HG03469 (cell line): ENCODE data around the gene UCKL1.
"Not testable (repeated sequence)": the region's sequence is repeated elsewhere in the genome, so short reads cannot be mapped to it uniquely, and the experiment has no call there.

Source experiments
- ATAC-seq: cut with Tn5 transposase; IDR thresholded peaks from one replicate; pipeline ENCODE4 v1.9.1; 2021; ENCODE audit warnings: mild to moderate bottlenecking, moderate library complexity, moderate number of reproducible peaks; ENCODE audit not compliant: unreplicated experiment

The UCKL1 gene

GRCh38 chr20:63960654-63961621 is 4.7 kb upstream of the UCKL1 start:
- ATAC-seq = not testable (repeated sequence)

- no peak for ATAC-seq
Measured at GRCh38 chr20:63959699-63960075, 3.5 kb upstream of the UCKL1 start.

DNA sequence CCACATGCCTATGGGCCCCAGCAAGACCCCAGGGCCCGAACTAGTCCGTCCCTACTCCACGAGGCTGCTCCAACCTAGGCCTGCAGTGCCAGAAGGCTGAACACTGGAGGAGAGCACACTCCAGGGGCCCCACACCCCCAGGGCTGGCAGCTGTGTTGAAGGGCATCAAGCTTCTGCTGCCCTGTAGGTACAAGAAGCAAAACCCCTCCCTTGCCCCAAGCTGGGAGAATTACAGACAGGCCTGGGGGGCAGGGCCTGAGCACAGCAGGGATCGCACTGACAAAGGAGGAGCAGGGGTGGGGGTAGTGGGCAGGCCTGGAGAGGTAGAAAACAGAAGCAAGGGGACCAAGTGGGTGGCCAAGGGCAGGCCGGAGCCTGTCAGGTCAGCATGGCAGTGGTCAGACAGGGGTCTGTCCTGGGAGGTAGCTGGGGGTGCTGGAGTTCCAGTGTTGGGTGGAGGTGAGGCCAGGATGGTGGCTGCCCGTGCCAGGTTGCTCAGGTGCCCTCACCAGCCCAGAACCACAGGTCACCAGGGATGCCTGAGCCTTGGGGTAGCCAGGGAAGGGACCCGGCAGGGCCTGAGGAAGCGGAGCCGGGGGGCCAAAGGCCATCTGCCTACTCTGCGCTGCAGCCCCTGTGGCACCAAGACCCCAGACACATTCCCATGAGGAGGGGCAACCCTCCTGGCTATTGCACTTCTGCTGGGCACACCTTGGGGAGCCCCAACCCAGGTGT is 2.9 kb upstream of the UCKL1 start:
- ATAC-seq = no peak

DNA sequence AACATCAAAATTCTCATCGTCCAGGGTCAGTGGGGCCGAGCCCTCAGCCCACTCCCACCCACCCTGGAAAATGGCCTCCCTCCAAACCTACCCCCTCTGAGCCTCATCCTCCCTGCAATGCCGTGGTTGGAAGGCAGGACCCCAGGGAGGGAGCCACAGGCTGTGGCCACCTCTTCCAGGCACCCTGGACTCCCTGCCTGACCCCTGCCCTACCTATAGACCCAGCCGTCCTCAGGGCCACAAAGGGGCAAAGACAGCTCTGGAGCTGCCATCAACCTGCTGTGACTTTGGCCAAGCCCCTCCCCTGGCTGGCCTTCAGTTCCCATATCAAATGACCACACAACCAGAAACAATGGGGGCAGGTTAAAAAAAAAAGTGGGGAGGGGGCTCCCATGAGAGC is 2.3 kb upstream of the UCKL1 start:
- ATAC-seq = no peak

GRCh38 chr20:63957690-63958441 is 1.6 kb upstream of the UCKL1 start:
- ATAC-seq = no peak

DNA sequence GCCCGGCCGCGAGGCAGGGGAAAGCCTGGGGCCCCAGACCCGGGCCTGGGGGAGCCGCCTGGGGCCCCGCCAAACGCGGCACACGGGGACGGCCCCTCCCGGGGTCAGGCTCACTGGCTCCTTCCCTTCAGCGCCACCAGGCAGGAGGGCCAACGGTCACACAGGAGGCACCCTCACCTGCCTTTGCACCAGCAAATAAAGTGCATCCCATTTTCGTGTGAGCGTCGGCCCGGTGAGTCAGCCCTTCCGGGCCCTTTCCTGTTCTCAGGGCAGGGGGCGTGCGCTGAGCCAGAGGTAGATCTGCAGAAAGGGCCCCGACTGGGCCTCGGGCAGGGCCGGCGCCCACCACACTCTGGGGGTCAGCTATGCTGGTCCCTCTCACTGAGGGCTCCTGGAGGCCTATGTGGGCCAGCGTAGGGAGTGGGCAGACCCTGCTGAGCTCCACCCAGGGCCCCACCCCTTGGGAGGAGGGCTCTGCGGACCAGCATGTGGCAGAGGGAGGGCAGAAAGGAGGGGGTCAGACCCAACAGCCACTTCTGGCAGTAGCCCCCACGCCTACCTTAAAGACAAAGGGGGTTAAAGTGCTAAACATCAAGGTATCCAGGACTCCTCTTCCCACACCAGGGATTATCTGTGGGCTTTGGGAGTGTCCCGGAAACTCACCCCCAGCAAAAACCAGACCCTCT is 931 bp upstream of the UCKL1 start:
- ATAC-seq = peak; percentile 10

GRCh38 chr20:63956664-63957003 is 418 bp upstream of the UCKL1 start:
- peak; percentile 1 for ATAC-seq

GRCh38 chr20:63955281-63955826 is 862 bp downstream of the UCKL1 start:
- ATAC-seq = no peak

DNA sequence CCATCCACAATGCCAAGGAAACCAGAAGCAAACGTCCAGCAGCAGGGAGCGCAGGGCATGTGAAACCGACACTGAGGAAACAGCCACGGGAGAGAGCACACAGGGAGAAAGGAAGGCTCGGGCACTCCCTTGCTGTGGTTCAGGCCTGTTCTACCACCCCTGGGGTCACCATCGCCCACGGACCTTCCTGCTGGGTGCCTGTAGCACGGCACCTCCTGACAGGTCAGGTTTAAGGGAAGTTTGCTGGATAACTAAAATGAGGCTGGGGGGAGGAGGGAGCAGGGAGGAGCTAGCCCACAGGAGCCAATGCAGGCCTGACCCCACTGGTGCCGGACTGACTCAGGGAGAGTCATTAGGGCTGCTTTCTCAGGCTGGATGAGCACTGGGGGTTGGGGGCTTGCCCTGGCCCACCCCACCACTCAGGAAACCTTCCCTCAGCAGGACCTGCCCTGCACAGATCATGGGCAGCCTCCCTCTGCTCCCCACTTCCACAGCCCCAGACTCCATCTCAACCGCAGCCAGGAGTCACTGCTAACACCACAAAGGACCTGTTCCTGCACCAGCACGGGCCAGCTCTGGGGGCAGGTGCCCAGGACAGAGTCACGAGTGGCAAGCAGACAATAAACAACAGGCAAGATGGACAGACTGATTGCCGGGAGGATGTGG is 2.3 kb downstream of the UCKL1 start:
- no peak for ATAC-seq

GRCh38 chr20:63952769-63953168 is 3.4 kb downstream of the UCKL1 start:
- no peak for ATAC-seq

DNA sequence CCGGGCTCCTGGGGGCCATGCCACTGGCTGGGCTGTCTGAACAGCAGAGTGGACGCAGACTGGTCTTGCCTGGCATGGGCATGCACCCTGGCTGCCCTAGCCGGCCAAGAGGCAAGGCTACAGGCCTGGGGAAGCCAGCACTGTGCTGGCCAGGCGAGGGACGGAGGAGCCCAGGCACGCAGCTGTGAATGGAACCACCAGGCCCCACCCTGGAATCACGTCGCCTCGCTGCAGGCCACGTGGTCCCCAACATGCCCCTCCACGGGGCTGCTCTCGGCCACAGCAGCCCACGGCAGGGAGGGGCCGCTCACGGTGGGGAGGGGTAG is 4.0 kb downstream of the UCKL1 start:
- no peak for ATAC-seq

- ATAC-seq = no peak
Measured at GRCh38 chr20:63951398-63952209, 4.6 kb downstream of the UCKL1 start.

- no peak for ATAC-seq
Measured at GRCh38 chr20:63950701-63951397, 5.4 kb downstream of the UCKL1 start.

DNA sequence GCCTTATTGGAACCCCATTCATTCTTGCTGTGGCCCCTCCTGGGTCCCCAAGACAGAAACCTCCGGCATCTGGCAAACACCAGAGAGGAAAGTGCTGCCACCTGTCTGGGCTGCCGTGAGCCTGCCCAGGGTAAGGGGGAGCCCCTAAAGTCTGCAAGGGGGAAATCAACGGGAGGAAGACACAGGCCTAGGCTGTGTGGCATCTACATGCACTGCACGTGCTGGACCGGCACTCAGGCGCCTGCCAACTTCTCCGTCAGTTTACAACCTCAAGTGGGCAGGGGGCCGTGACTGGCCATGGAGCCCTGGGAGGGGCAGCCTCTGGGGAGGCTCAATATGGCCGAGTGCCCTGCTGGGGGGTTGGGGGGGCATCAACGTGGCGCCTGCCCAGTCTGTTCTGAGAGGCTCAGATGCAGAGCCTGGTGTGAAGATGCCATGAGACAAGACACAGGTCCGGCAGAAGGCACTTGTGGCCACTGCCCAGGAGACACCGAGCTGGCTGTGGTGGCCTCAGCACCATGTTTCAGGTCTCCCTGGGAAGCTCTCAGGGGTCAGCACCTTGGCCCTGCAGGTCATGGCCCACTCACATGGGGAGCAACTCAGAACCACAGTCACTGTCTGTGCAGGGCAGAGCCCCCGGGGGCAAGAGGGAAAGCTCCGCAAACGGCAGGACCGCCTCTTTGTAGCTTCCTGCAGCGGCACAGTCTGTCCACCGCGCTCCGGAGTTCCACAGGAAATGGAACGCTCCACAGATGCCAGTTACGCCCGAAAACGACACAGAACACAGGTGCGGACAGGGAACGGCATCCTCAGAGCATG is 8.4 kb downstream of the UCKL1 start:
- no peak for ATAC-seq

- ATAC-seq = no peak
Measured at GRCh38 chr20:63946986-63947637, 9.1 kb downstream of the UCKL1 start.

GRCh38 chr20:63945921-63946920 is 10.0 kb downstream of the UCKL1 start:
- ATAC-seq = no peak
